CD14-positive monocyte (primary cell): ENCODE data around the gene APOBEC3A. TPM values are rescaled to one million over a fixed set of nuclear protein-coding genes. Genes with fewer than 3 reads are reported as not detected.

Experiments
- DNase-seq, 3 donors: peaks; one replicate each; pipeline ENCODE4 v3.0.0-alpha.2; 2011 to 2022
- H2AFZ ChIP-seq: 2 replicates; pipeline ENCODE4 v1.6.0; 2012; ENCODE audit warnings: mild to moderate bottlenecking, low read depth, low read length, inconsistent platforms; ENCODE audit not compliant: insufficient read depth, poor library complexity, severe bottlenecking
- H3K27ac ChIP-seq, 2 donors: 1 replicate in 1 of 2; 2 replicates in 1 of 2; pipeline ENCODE4 v1.5.1; 2012 to 2013; ENCODE audit warnings: low read length in 2 of 2, control low read depth in 1 of 2, inconsistent platforms in 1 of 2, low read depth in 1 of 2, mild to moderate bottlenecking in 1 of 2
- H3K27me3 ChIP-seq, 2 donors: one replicate each; pipeline versions ENCODE4 v1.6.0 to v1.6.1; 2011 to 2013; ENCODE audit warnings: low read length in 2 of 2; ENCODE audit not compliant: control insufficient read depth in 2 of 2, insufficient read depth in 2 of 2
- H3K36me3 ChIP-seq, 2 donors: replicated peaks in 1 of 2; 1 replicate in 1 of 2; 2 replicates in 1 of 2; pipeline versions ENCODE4 v1.5.1 to v1.6.1; 2012 to 2013; ENCODE audit warnings: low read length in 2 of 2, control low read depth in 1 of 2, inconsistent platforms in 1 of 2, mild to moderate bottlenecking in 1 of 2; ENCODE audit not compliant: insufficient read depth in 2 of 2, control insufficient read depth in 1 of 2
- H3K4me1 ChIP-seq, 2 donors: 1 replicate in 1 of 2; 2 replicates in 1 of 2; pipeline versions ENCODE4 v1.5.1 to v1.6.1; 2012 to 2013; ENCODE audit warnings: low read length in 2 of 2, control low read depth in 1 of 2, inconsistent platforms in 1 of 2, mild to moderate bottlenecking in 1 of 2, moderate library complexity in 1 of 2; ENCODE audit not compliant: insufficient read depth in 2 of 2, control insufficient read depth in 1 of 2
- H3K4me2 ChIP-seq: replicated peaks from 2 replicates; pipeline ENCODE3; 2012; ENCODE audit warnings: low read length, moderate library complexity, mild to moderate bottlenecking; ENCODE audit not compliant: poor library complexity, severe bottlenecking; ENCODE audit errors: extremely low read depth
- H3K4me3 ChIP-seq, 3 experiments: fragments of 200-600 bp in 1 of 3; sonication (generic) in 1 of 3; replicated peaks in 1 of 3; 1 replicate in 2 of 3; 2 replicates in 1 of 3; pipeline ENCODE4 v1.5.1; 2011 to 2013; ENCODE audit warnings: low read length in 3 of 3, mild to moderate bottlenecking in 3 of 3, control low read depth in 2 of 3, low read depth in 2 of 3, inconsistent platforms in 1 of 3, moderate library complexity in 1 of 3
- H3K79me2 ChIP-seq: 2 replicates; pipeline ENCODE4 v1.6.0; 2012; ENCODE audit warnings: mild to moderate bottlenecking, control low read depth, inconsistent platforms, low read length, moderate library complexity; ENCODE audit not compliant: insufficient read depth
- H3K9ac ChIP-seq: 2 replicates; pipeline ENCODE4 v1.6.0; 2017; ENCODE audit warnings: low read length, mild to moderate bottlenecking; ENCODE audit not compliant: insufficient read depth, poor library complexity, severe bottlenecking
- H3K9me3 ChIP-seq, 2 donors: replicated peaks in 1 of 2; 1 replicate in 1 of 2; 2 replicates in 1 of 2; pipeline versions ENCODE4 v1.5.1 to v1.6.1; 2012 to 2013; ENCODE audit warnings: low read length in 2 of 2, control low read depth in 1 of 2; ENCODE audit not compliant: control insufficient read depth in 1 of 2, insufficient read depth in 1 of 2
- H4K20me1 ChIP-seq: 2 replicates; pipeline ENCODE4 v1.6.0; 2012; ENCODE audit warnings: mild to moderate bottlenecking, low read length, control low read depth, moderate library complexity; ENCODE audit not compliant: insufficient read depth
- H3K27ac Mint-ChIP-seq, 7 donors: one replicate each; pipeline ENCODE4 v1.8.0; 2020; ENCODE audit warnings: mild to moderate bottlenecking in 7 of 7, mixed read lengths in 7 of 7, moderate library complexity in 6 of 7, inconsistent platforms in 2 of 7
- H3K27me3 Mint-ChIP-seq, 3 donors: one replicate each; pipeline ENCODE4 v1.8.0; 2021 to 2022; ENCODE audit warnings: low read depth in 3 of 3, mild to moderate bottlenecking in 3 of 3, mixed read lengths in 3 of 3, moderate library complexity in 3 of 3, inconsistent platforms in 1 of 3
- H3K36me3 Mint-ChIP-seq, 2 donors: one replicate each; pipeline ENCODE4 v1.8.0; 2020; ENCODE audit warnings: mixed read lengths in 2 of 2, inconsistent platforms in 1 of 2, mild to moderate bottlenecking in 1 of 2
- H3K4me1 Mint-ChIP-seq: one replicate; pipeline ENCODE4 v1.8.0; 2020; ENCODE audit warnings: mild to moderate bottlenecking, mixed read lengths
- H3K4me3 Mint-ChIP-seq, 2 donors: one replicate each; pipeline ENCODE4 v1.8.0; 2020; ENCODE audit warnings: mild to moderate bottlenecking in 2 of 2, mixed read lengths in 2 of 2, moderate library complexity in 1 of 2
- H3K9me3 Mint-ChIP-seq, 7 donors: one replicate each; pipeline ENCODE4 v1.8.0; 2020 to 2022; ENCODE audit warnings: mixed read lengths in 7 of 7, mild to moderate bottlenecking in 6 of 7, moderate library complexity in 6 of 7, inconsistent platforms in 2 of 7
- CTCF ChIP-seq: fragments of 200-600 bp; IDR thresholded peaks from one replicate; pipeline ENCODE4 v1.8.0; 2022; ENCODE audit warnings: antibody characterized with exemption, mild to moderate bottlenecking
- WGBS: methylation state at CpG from one replicate; pipeline ENCODE4 v1.1.5; 2013; ENCODE audit warnings: missing lambda C conversion rate; ENCODE audit not compliant: insufficient coverage; 5-methylcytosine and 5-hydroxymethylcytosine counted together
- intact Hi-C, 2 donors: fragments of 100-400 bp; cut with micrococcal nuclease; formaldehyde crosslinking; loops; one replicate each; pipeline versions ENCODE4 v1.15.0 to v1.15.1; 2023
- polyA plus RNA-seq, 3 donors: library from polyadenylated mRNA; depleted of rRNA in 1 of 3; unstranded in 2 of 3; stranded (reverse) in 1 of 3; fragments of 300-500 nt in 2 of 3; fragments of >200 nt in 1 of 3; fragmentation: Illumina TruSeq in 2 of 3; gene quantifications; 1 replicate in 2 of 3; 2 replicates in 1 of 3; pipeline ENCODE4 v1.2.3, GENCODE V29; 2012 to 2021

The APOBEC3A gene
- polyA plus RNA-seq, 3 donors, result 233 to 845 (median 247) TPM

GRCh38 chr22:38981005-38981991 lies 23.9 kb downstream of the APOBEC3A start:
- DNase-seq, result no peak
- Mint-ChIP-seq H3K27ac (peak overlapping the region; percentile 76 to 97 (median 90)), H3K9me3 (peaks cover 0 to 17% (median 7%) of the 10 kb centered on the region in 7 donors), H3K27me3 (peaks cover 0 to 8% (median 6%) of the 10 kb centered on the region in 3 donors), H3K4me3 (peak overlapping the region; percentile 81 to 90), H3K4me1 (peaks cover 41% of the 10 kb centered on the region), H3K36me3 (peaks cover 9 to 21% of the 10 kb centered on the region in 2 donors)
- intact Hi-C loops, result no loop called here
- H3K4me1 ChIP-seq, result peaks cover 21 to 47% of the 10 kb centered on the region in 2 donors
- peaks cover 12% of the 10 kb centered on the region for H3K79me2 ChIP-seq
- H3K27me3 ChIP-seq, result no peaks in the 10 kb centered on the region
- peak; percentile 25 for TF ChIP-seq CTCF
- 69% methylated on average over 11 of the region's 27 CpGs for WGBS
- H3K4me3 ChIP-seq, result peak overlapping the region; percentile 39 to 78 (median 42)
- H3K9ac ChIP-seq, result peak overlapping the region; percentile 50
- H3K36me3 ChIP-seq, result no peaks in the 10 kb centered on the region
- H2AFZ ChIP-seq, result peak overlapping the region; percentile 82
- peak overlapping the region; percentile 77 for H3K4me2 ChIP-seq
- peaks cover 0 to 8% of the 10 kb centered on the region in 2 donors for H3K9me3 ChIP-seq
- H4K20me1 ChIP-seq, result no peaks in the 10 kb centered on the region
- H3K27ac ChIP-seq, result peak overlapping the region; percentile 24 to 77

GRCh38 chr22:38981992-38982927 lies 24.9 kb downstream of the APOBEC3A start, which contains the start of gene APOBEC3B:
APOBEC3B (plus strand) TSS chr22:38982347; CDS start chr22:38982454, 107 bp downstream.
- peak within 1 kb of the TSS; percentile 50 for H3K9ac ChIP-seq
- no peaks in the 10 kb centered on the region for H4K20me1 ChIP-seq
- H3K27me3 ChIP-seq, result no peaks in the 10 kb centered on the region
- peak; percentile 95 to 99 (median 98) for DNase-seq
- H3K79me2 ChIP-seq, result peaks cover 12% of the 10 kb centered on the region
- H3K9me3 ChIP-seq, result peaks cover 0 to 8% of the 10 kb centered on the region in 2 donors
- peak within 1 kb of the TSS; percentile 82 for H2AFZ ChIP-seq
- H3K4me3 ChIP-seq, result peak within 1 kb of the TSS; percentile 39 to 78 (median 42)
- TF ChIP-seq CTCF, result no peak
- peak within 1 kb of the TSS; percentile 24 to 77 for H3K27ac ChIP-seq
- H3K27me3 Mint-ChIP-seq, result peaks cover 0 to 7% (median 6%) of the 10 kb centered on the region in 3 donors
- H3K36me3 Mint-ChIP-seq, result peaks cover 10 to 29% of the 10 kb centered on the region in 2 donors
- peaks cover 37% of the 10 kb centered on the region for H3K4me1 Mint-ChIP-seq
- H3K4me3 Mint-ChIP-seq, result peak within 1 kb of the TSS; percentile 81 to 90
- peak within 1 kb of the TSS; percentile 77 for H3K4me2 ChIP-seq
- H3K4me1 ChIP-seq, result peaks cover 21 to 40% of the 10 kb centered on the region in 2 donors
- WGBS, result 15% methylated on average over 16 of the region's 16 CpGs
- no peaks in the 10 kb centered on the region for H3K36me3 ChIP-seq
- peaks cover 0 to 17% (median 7%) of the 10 kb centered on the region in 7 donors for H3K9me3 Mint-ChIP-seq
- intact Hi-C loops, result no loop called here
- H3K27ac Mint-ChIP-seq, result peak within 1 kb of the TSS; percentile 76 to 97 (median 90)
